GM23248 (cell line): ENCODE measurements around the gene TTYH1. TPM values are rescaled to one million over a fixed set of nuclear protein-coding genes. Genes with fewer than 3 reads are reported as not detected.

Experiments
- DNase-seq: peaks from one replicate; pipeline ENCODE4 v3.0.0-alpha.2; 2015
- H2AFZ ChIP-seq: fragments of 200-600 bp; sonication (generic); 2 replicates; pipeline ENCODE4 v1.6.1; 2016; ENCODE audit warnings: antibody characterized with exemption
- H3F3A ChIP-seq: fragments of 200-600 bp; sonication (generic); 2 replicates; pipeline ENCODE4 v1.6.1; 2016; ENCODE audit warnings: mild to moderate bottlenecking, antibody characterized with exemption, mixed run types; ENCODE audit not compliant: insufficient read depth
- H3K27ac ChIP-seq: fragments of 200-600 bp; sonication (generic); 2 replicates; pipeline ENCODE4 v1.5.1; 2016; ENCODE audit warnings: mild to moderate bottlenecking
- H3K27me3 ChIP-seq: fragments of 200-600 bp; sonication (generic); replicated peaks from 2 replicates; pipeline ENCODE4 v1.6.1; 2016; ENCODE audit warnings: mild to moderate bottlenecking; ENCODE audit not compliant: insufficient read depth
- H3K36me3 ChIP-seq: fragments of 200-600 bp; sonication (generic); 2 replicates; pipeline ENCODE4 v1.6.1; 2016; ENCODE audit warnings: low read depth, mild to moderate bottlenecking
- H3K4me1 ChIP-seq: fragments of 200-600 bp; sonication (generic); 2 replicates; pipeline ENCODE4 v1.6.1; 2016; ENCODE audit warnings: mild to moderate bottlenecking; ENCODE audit not compliant: insufficient read depth
- H3K4me2 ChIP-seq: fragments of 200-600 bp; sonication (generic); one replicate; pipeline ENCODE4 v1.6.1; 2016; ENCODE audit warnings: mild to moderate bottlenecking; ENCODE audit not compliant: unreplicated experiment
- H3K4me3 ChIP-seq: fragments of 200-600 bp; sonication (generic); 2 replicates; pipeline ENCODE4 v1.5.1; 2016; ENCODE audit warnings: mild to moderate bottlenecking
- H3K79me2 ChIP-seq: fragments of 200-600 bp; sonication (generic); 2 replicates; pipeline ENCODE4 v1.6.1; 2016; ENCODE audit warnings: mild to moderate bottlenecking; ENCODE audit not compliant: insufficient read depth
- H3K9ac ChIP-seq: fragments of 200-600 bp; sonication (generic); 2 replicates; pipeline ENCODE4 v1.6.1; 2016; ENCODE audit warnings: mild to moderate bottlenecking
- H3K9me2 ChIP-seq: fragments of 200-600 bp; sonication (generic); 2 replicates; pipeline ENCODE4 v1.6.1; 2016; ENCODE audit warnings: mixed run types, mild to moderate bottlenecking, moderate library complexity; ENCODE audit not compliant: insufficient read depth
- H3K9me3 ChIP-seq: fragments of 200-600 bp; sonication (generic); one replicate; pipeline ENCODE4 v1.6.1; 2017; ENCODE audit warnings: low read depth
- H4K20me1 ChIP-seq: fragments of 200-600 bp; sonication (generic); 2 replicates; pipeline ENCODE4 v1.6.0; 2016; ENCODE audit not compliant: insufficient read depth
- EZH2 ChIP-seq: fragments of 200-600 bp; sonication (generic); IDR thresholded peaks from 2 replicates; pipeline ENCODE4 v1.6.1; 2018; ENCODE audit warnings: antibody characterized with exemption, mild to moderate bottlenecking; ENCODE audit not compliant: insufficient read depth, poor library complexity, severe bottlenecking
- EZH2phosphoT487 ChIP-seq: fragments of 200-600 bp; sonication (generic); IDR thresholded peaks from 2 replicates; pipeline ENCODE4 v1.6.1; 2018; ENCODE audit warnings: antibody characterized with exemption, moderate library complexity, mild to moderate bottlenecking, low read depth; ENCODE audit not compliant: insufficient read depth
- WGBS, 2 experiments: methylation state at CpG; one replicate each; pipeline ENCODE4 v1.1.6; 2015 to 2017; ENCODE audit warnings: low lambda C conversion rate in 2 of 2, low coverage in 1 of 2; ENCODE audit errors: missing lambda C conversion rate in 2 of 2; 5-methylcytosine and 5-hydroxymethylcytosine counted together
- in situ Hi-C: fragments of 300-500 bp; cut with MboI; formaldehyde crosslinking; loops from 2 replicates; pipeline ENCODE4 v1.15.0; 2020
- polyA plus RNA-seq: library from polyadenylated mRNA; unstranded; fragments of >200 nt; fragmentation: Nextera tagmentation; extraction: Ambion mirVana; gene quantifications from 2 replicates; pipeline ENCODE4 v1.2.1, GENCODE V29; 2016
- total RNA-seq: library from RNA; depleted of rRNA; stranded (reverse); fragments of >200 nt; shearing (Covaris generic); gene quantifications from 2 replicates; pipeline ENCODE4 v1.2.3, GENCODE V29; 2014

The TTYH1 gene
- total and polyA plus RNA-seq, 2 experiments from 2014 or later, result 0.05 TPM; not detected in 1

DNA sequence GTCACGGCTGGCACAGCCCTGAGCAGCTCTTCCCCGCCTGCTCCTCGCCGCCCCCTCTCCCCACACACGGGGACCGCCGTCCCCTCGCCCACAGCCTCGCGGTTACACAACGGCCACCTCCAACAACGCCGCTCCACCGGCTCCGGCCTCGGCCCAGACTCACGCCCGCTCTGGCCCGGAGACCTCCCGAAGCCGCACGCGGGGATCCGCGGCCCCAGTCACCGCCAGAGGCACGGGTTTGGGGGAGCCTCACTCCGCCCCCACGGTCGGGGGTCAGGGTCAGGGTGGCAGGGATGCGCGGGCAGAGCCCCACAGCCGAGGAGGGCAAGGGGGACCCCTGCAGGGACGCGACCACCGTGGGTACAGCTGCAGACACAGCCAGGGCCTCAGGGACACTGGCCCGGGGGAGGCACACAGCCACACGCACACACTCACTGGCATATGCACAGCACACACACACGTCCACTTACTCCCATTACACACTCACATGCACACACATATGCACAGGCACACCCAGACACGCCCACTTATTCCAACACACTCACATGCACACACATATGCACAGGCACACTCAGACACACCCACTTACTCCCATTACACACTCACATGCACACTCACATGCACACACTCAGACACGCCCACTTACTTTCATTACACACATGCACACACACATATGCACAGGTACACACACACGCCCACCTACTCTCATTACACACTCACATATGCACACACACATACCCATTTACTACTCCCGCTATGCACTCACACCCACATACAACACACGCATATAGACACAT is 1.6 kb downstream of the TTYH1 start:
- Histone ChIP-seq H3K4me2 (no peak overlapping the region), H3K9me2 (no peaks in the 10 kb centered on the region), H3K27ac (no peak overlapping the region), H3K36me3 (no peaks in the 10 kb centered on the region), H2AFZ (no peak overlapping the region), H4K20me1 (no peaks in the 10 kb centered on the region), H3F3A (no peaks in the 10 kb centered on the region), H3K9me3 (no peaks in the 10 kb centered on the region), H3K27me3 (peaks cover 43% of the 10 kb centered on the region), H3K9ac (no peak overlapping the region), H3K4me1 (no peaks in the 10 kb centered on the region), H3K79me2 (no peaks in the 10 kb centered on the region), H3K4me3 (no peak overlapping the region)
- DNase-seq, result no peak
- no peak for TF ChIP-seq EZH2phosphoT487
- WGBS, 2 experiments, result 28 to 31% methylated on average over 18 to 36 of the region's 44 CpGs
- in situ Hi-C loops, result no loop called here

DNA sequence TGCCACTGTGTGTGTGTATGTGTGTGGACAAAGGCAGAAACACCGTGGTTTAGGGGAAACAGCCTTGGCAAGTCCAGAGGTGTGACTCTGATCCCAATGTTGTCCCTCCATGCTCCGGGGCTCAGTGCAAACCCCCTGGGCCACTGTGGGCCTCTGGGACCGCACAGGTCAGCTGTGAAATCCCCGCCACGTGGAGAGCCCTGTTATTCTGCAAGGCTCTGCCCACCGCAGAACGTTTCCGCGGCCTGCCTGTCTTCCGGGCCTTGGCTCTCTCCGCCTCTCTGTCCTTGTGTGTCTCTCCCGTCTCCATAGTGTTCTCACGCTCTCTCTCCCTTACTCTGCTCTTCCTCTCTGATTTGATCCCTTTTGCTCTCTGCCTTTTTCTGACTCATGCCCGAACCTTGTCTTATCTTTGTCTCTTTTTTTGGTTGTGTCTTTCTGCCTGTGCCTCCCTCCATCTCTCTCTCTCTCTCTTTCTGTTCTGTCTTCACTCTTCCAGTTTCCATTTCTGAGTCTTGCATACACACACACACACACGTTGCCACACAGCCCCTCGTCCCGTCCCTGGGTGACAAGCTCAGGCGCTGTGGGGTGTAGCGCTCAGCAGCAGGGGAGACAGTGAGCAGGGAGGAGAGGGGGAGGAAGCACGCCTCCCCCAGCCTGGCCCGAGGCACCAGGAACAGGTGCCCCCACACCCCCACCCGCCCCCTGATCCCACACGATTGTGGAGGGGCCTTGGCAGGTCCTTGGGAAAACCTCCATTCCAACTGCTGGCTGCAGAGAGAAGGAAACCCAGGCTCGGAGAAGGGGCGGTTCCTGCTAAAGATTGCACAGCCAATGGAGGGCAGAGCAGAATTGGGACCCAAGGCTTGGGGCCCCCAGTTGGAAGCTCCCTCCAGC is 3.0 kb downstream of the TTYH1 start:
- no peak overlapping the region for H3K4me2 ChIP-seq
- DNase-seq, result peak; percentile 52
- H4K20me1 ChIP-seq, result no peaks in the 10 kb centered on the region

DNA sequence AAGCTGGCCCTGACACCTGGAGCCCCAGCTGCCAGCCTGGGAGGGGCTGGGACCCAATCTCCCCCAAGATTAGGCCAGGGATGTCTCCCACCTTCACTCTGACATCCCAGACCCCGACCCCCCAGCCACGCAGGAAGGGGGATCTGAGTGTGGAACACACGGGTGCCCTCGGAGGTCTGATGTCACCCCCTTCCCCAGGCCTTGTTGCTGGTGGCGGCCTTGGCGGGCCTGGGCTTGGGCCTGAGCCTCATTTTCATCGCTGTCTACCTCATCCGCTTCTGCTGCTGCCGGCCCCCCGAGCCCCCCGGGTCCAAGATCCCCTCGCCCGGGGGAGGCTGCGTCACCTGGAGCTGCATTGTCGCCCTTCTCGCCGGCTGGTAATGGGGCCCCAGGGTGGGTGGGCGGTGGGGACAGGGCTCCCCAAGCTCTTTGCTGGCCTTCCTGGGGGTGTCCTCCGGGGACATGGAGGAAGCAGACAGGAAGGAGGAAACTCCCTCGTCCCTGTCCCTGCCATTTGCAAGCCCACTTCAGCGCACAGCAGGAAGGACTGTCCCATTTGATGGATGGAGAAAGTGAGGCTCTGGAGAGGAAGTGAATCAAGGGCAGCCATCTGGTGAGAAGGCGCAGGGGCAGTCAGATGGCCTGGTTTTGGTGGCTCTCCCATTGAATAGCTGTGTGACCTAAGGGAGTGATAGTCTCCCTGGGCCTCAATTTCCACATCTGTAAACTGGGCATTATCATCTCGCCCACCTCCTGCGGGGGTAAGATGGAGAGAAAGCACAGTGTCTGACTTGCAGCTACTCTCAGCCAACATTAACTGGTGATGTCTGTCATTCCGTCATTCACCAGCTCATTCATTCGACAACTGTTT is 3.9 kb downstream of the TTYH1 start:
- H3K4me2 ChIP-seq, result no peak overlapping the region
- no peaks in the 10 kb centered on the region for H3F3A ChIP-seq
- no peaks in the 10 kb centered on the region for H4K20me1 ChIP-seq
- in situ Hi-C loops, result no loop called here
- H3K79me2 ChIP-seq, result no peaks in the 10 kb centered on the region
- TF ChIP-seq EZH2phosphoT487 (no peak), EZH2 (no peak)
- 55 to 58% methylated on average over 12 to 26 of the region's 26 CpGs for whole genome bisulfite sequencing, 2 experiments
- H3K36me3 ChIP-seq, result no peaks in the 10 kb centered on the region
- no peaks in the 10 kb centered on the region for H3K9me3 ChIP-seq
- H3K4me1 ChIP-seq, result no peaks in the 10 kb centered on the region
- no peak for DNase-seq
- no peak overlapping the region for H2AFZ ChIP-seq
- no peak overlapping the region for H3K4me3 ChIP-seq
- H3K27ac ChIP-seq, result no peak overlapping the region
- peaks cover 43% of the 10 kb centered on the region for H3K27me3 ChIP-seq
- H3K9ac ChIP-seq, result no peak overlapping the region
- no peaks in the 10 kb centered on the region for H3K9me2 ChIP-seq

More for the DNA sequence above, 3.0 kb downstream of the TTYH1 start:
- Histone ChIP-seq H3K4me1 (no peaks in the 10 kb centered on the region), H3K9ac (no peak overlapping the region), H3K79me2 (no peaks in the 10 kb centered on the region), H3F3A (no peaks in the 10 kb centered on the region), H3K27ac (no peak overlapping the region), H3K9me3 (no peaks in the 10 kb centered on the region), H3K4me3 (no peak overlapping the region), H3K9me2 (no peaks in the 10 kb centered on the region), H3K36me3 (no peaks in the 10 kb centered on the region), H3K27me3 (peaks cover 43% of the 10 kb centered on the region), H2AFZ (no peak overlapping the region)
- in situ Hi-C loops, result no loop called here
- no peak for TF ChIP-seq EZH2
- no peak for TF ChIP-seq EZH2phosphoT487
- WGBS, 2 experiments, result 9 to 13% methylated on average over 24 to 25 of the region's 25 CpGs

DNA sequence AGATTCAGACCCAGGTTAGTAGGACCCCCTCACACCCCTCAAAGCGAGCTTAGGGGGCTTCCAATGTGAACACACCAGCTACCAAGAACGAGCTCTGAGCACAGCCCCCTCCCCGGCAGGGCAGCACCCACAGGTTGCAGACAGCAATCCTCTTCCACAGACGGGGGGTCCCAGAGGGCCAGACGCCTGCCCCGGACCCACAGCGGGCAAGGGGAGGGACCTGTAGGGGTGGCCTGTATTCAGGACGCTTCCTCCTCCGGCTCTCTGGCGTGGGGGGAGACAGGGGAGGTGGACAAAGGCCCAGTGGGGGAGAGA is 4.8 kb downstream of the TTYH1 start:
- H3F3A ChIP-seq, result no peaks in the 10 kb centered on the region
- no peaks in the 10 kb centered on the region for H4K20me1 ChIP-seq
- H3K36me3 ChIP-seq, result no peaks in the 10 kb centered on the region
- no peaks in the 10 kb centered on the region for H3K9me3 ChIP-seq
- no peak overlapping the region for H3K9ac ChIP-seq
- H3K4me3 ChIP-seq, result no peak overlapping the region
- H3K4me1 ChIP-seq, result no peaks in the 10 kb centered on the region
- H3K27me3 ChIP-seq, result peaks cover 35% of the 10 kb centered on the region
- H3K9me2 ChIP-seq, result no peaks in the 10 kb centered on the region
- in situ Hi-C loops, result no loop called here
- H3K27ac ChIP-seq, result no peak overlapping the region
- H3K79me2 ChIP-seq, result no peaks in the 10 kb centered on the region
- H2AFZ ChIP-seq, result no peak overlapping the region
- no peak for TF ChIP-seq EZH2phosphoT487
- no peak for TF ChIP-seq EZH2
- 13 to 18% methylated on average over 10 of the region's 10 CpGs for WGBS, 2 experiments
- H3K4me2 ChIP-seq, result no peak overlapping the region
- no peak for DNase-seq
